ENCODE results near the gene MUC16. TPM values are rescaled to one million over a fixed set of nuclear protein-coding genes. Genes with fewer than 3 reads are reported as not detected.

MUC16 gene
- total and polyA plus RNA-seq, 2 of the 4 experiments (the other 2 are of a cell fraction): not detected

DNA sequence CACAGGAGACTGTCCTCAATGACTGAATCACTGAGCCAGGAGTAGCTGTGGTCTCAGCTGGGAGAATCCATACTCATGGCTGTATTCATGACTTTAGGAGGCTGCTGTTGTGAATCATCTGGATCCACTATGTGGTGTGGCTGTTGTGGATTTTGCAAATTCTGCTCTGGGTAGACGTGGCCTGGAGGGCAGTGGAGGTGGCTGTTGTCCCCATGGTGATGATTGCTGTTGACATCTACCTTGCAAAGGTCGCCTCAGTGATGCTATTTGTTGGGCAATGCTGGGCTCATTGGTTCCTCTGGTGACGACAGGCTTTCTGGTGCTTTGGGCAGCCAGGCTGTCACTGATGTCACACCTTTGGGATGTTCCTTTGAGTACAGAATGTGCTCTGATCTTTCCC is 23.9 kb downstream of the MUC16 start:
- ATAC-seq (ENCODE audit: low read depth) (no peak), DNase-seq (no peak)
- no peaks in the 10 kb centered on the region for H3K36me3 ChIP-seq (ENCODE audit: control insufficient read depth, insufficient read depth, low read length)
- ChIA-PET POLR2A (ENCODE audit: unreplicated experiment) (no interaction called here), CTCF (no interaction called here)
- H3K4me3 ChIP-seq (ENCODE audit: insufficient read depth, low read depth, low read length): no peak overlapping the region
- no peak overlapping the region for H3K4ac ChIP-seq (ENCODE audit: low read depth, low read length)
- no peak overlapping the region for H4K5ac ChIP-seq (ENCODE audit: low read depth, low read length)
- dilution Hi-C loops (cut with HindIII; ENCODE audit: low sequenced_read_pairs, unreplicated experiment) (no loop called here), in situ Hi-C loops (cut with MboI; ENCODE audit: low sequenced_read_pairs) (no loop called here), intact Hi-C loops (cut with micrococcal nuclease) (no loop called here)
- no peaks in the 10 kb centered on the region for H3K4me1 ChIP-seq (ENCODE audit: control insufficient read depth, insufficient read depth, low read length)
- no peak overlapping the region for H2AFZ ChIP-seq (replicated peaks; ENCODE audit: low read length, poor library complexity)
- no peak overlapping the region for H2BK20ac ChIP-seq (ENCODE audit: low read depth, low read length)
- BruUV-seq (replicated peaks): no TSS peak
- no peak overlapping the region for H4K8ac ChIP-seq (ENCODE audit: low read depth in 2 of 2, low read length in 2 of 2)
- H4K20me1 ChIP-seq (ENCODE audit: insufficient read depth, low read length): no peaks in the 10 kb centered on the region
- TF ChIP-seq, protein P1, sequence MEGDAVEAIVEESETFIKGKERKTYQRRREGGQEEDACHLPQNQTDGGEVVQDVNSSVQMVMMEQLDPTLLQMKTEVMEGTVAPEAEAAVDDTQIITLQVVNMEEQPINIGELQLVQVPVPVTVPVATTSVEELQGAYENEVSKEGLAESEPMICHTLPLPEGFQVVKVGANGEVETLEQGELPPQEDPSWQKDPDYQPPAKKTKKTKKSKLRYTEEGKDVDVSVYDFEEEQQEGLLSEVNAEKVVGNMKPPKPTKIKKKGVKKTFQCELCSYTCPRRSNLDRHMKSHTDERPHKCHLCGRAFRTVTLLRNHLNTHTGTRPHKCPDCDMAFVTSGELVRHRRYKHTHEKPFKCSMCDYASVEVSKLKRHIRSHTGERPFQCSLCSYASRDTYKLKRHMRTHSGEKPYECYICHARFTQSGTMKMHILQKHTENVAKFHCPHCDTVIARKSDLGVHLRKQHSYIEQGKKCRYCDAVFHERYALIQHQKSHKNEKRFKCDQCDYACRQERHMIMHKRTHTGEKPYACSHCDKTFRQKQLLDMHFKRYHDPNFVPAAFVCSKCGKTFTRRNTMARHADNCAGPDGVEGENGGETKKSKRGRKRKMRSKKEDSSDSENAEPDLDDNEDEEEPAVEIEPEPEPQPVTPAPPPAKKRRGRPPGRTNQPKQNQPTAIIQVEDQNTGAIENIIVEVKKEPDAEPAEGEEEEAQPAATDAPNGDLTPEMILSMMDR (conservative IDR thresholded peaks at IDR 0.05; ENCODE audit: low read depth, low read length): no peak
- TF ChIP-seq RFX5 (IDR thresholded peaks at IDR 0.05; ENCODE audit: low read depth, low read length) (no peak), RCOR1 (IDR thresholded peaks at IDR 0.05; ENCODE audit: insufficient replicate concordance, low read length) (no peak), MAZ (IDR thresholded peaks at IDR 0.05; ENCODE audit: borderline replicate concordance, low read depth, low read length) (no peak), MAFK (IDR thresholded peaks at IDR 0.05; ENCODE audit: low read depth, low read length) (no peak), MXI1 (IDR thresholded peaks at IDR 0.05; ENCODE audit: borderline replicate concordance, low read depth, low read length) (no peak), BHLHE40 (IDR thresholded peaks at IDR 0.05; ENCODE audit: low read depth, low read length) (no peak), RAD21 (IDR thresholded peaks at IDR 0.05; ENCODE audit: low read length) (no peak)
- H2AK5ac ChIP-seq (ENCODE audit: low read depth, low read length): no peak overlapping the region
- H4K91ac ChIP-seq (ENCODE audit: insufficient read depth, low read depth, low read length): no peak overlapping the region
- H3K79me1 ChIP-seq (ENCODE audit: low read depth in 1 of 2, low read length in 2 of 2): no peaks in the 10 kb centered on the region
- WGBS, 2 experiments (ENCODE audit: extremely low coverage in 2 of 2, insufficient read length in 1 of 2): 0% methylated on average over 1 of the region's 3 CpGs; no CpG with 5 or more reads in 1 of the 2 experiments
- H3K56ac ChIP-seq (ENCODE audit: extremely low read depth, insufficient read depth, low read length): no peak overlapping the region
- no peak overlapping the region for H2AK9ac ChIP-seq (replicated peaks; ENCODE audit: low read depth, low read length, poor library complexity)
- no peaks in the 10 kb centered on the region for H3K27me3 ChIP-seq (ENCODE audit: control insufficient read depth, insufficient read depth, low read length)
- no peak overlapping the region for H3K27ac ChIP-seq (ENCODE audit: insufficient read depth, low read length)
- H3K18ac ChIP-seq (ENCODE audit: low read depth, low read length): no peak overlapping the region
- H2BK5ac ChIP-seq (ENCODE audit: low read depth, low read length, poor library complexity, severe bottlenecking): no peak overlapping the region
- no peak overlapping the region for H3K4me2 ChIP-seq (ENCODE audit: low read depth, low read length)
- peaks cover 22% of the 10 kb centered on the region for H3K9me3 ChIP-seq (ENCODE audit: control insufficient read depth, insufficient read depth, low read length)
- no peak overlapping the region for H3K9ac ChIP-seq (ENCODE audit: low read depth, low read length)
- H2BK15ac ChIP-seq (ENCODE audit: low read depth, low read length): no peak overlapping the region
- H3K9me1 ChIP-seq (ENCODE audit: insufficient read depth, low read length): no peaks in the 10 kb centered on the region
- H3K14ac ChIP-seq (replicated peaks; ENCODE audit: low read depth, low read length): no peak overlapping the region
- H3K23ac ChIP-seq (ENCODE audit: low read depth, low read length): no peak overlapping the region
- H2BK120ac ChIP-seq (ENCODE audit: low read depth, low read length): no peak overlapping the region
